DMS 273 (cell line): Measurements from ENCODE around the gene POLL.
"Not testable (repeated sequence)": the region's sequence is repeated elsewhere in the genome, so short reads cannot be mapped to it uniquely, and the experiment has no call there.

Source experiments
- DNase-seq: peaks from one replicate; lab custom pipeline; 2025; ENCODE audit not compliant: unreplicated experiment; lab: John Stamatoyannopoulos, UW

Gene POLL

GRCh38 chr10:101611096-101611905 lies 23.2 kb upstream of the POLL start:
- DNase-seq, result no peak

DNA sequence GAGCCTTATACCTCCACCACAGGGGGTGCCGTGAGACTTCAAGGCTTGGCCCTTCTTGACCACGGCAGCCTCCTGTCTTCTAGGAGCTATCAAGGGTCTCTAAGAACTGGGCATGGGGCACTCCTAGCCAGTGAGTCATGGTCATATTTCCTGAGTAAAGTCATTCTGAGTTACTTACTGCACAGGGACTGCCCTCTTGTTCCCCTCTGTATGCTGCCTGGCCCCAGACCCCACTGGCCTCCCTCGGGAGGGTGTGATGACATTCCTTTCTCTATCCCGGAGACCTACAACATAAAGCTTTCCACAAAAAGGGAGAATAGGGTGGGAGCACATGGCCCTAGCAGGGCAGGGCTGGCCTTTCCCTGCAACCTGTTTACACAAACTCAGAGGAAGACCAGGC lies 21.4 kb upstream of the POLL start:
- DNase-seq, result no peak

DNA sequence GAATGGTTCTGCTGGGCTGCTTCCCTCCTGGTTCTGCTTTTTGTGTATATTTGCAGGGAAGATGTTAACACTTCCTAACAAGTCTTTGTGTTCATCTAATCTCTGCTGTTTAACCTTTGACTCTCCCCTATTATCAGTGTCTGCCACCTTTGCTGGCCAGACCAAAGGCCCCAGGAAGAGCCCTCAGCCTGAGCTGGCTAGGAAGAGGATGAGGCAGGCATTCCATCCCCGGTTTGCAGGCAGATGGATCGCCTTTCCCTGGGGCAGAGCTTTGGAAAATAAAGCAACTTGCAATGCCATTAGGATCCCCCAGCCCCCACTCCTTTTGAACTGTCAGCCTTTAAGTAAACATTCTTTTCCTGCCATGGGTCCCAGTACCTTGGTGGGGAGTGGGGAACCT lies 19.1 kb upstream of the POLL start:
- no peak for DNase-seq

GRCh38 chr10:101602761-101603398 lies 14.8 kb upstream of the POLL start:
- DNase-seq, result peak; percentile 92

DNA sequence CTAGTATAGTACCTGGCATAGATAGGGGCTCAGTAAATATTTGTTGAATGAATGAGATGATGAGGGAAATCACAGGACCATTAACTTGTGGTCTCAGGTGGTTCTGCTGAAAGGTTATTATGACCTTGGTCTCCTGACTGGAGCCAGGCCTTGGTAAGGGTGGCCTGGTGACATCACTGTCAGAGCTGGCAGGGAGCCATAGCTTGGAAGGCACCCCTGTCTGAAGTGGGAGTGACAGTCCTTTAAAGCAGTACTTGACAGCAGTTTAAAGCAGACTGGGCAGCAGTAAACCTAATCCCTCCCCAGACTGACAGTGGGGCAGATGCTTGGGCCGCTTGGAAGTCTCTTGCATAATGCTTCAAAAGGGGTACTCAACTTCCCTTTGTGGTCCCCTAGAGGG lies 13.5 kb upstream of the POLL start:
- no peak for DNase-seq

GRCh38 chr10:101597091-101597900 lies 9.2 kb upstream of the POLL start:
- DNase-seq, result no peak

DNA sequence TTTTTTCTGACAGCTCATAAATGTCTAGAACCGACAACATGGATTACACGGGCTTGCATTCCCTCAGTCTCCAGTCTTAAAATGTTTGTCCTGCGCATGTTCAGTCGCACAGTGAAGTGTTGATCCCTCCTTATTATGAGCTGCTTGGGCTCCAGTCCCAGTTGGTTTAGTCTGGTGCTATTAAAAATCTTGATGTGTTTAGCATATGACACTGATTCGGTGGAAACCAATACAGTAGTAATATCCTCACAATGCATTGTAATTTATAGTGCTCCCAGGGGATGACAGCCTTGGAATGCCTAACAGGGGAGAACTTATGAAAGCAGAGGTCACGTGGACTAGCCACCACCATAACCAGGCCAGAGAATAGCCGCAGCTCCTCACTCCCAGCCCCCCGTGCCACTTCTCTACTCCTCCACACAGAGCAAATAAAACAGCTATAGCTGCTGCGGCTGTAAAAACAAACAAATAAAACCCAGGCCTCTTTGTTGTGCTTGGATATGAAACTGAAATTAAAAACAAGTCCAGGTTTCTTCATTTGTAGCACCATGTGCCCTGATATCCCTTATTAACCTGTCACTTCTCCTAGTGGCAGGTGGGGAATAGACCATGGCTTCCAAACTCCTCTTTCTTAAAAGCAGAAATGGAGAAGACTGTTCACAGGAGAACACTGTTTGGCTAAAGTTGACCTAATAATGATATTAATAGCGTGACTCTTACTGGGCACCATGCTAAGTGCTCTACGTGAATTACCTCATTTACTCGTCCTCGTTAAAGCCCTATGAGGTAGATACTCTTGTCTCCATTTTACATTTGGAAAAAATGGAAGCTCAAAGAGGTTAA lies 7.8 kb upstream of the POLL start:
- no peak for DNase-seq

DNA sequence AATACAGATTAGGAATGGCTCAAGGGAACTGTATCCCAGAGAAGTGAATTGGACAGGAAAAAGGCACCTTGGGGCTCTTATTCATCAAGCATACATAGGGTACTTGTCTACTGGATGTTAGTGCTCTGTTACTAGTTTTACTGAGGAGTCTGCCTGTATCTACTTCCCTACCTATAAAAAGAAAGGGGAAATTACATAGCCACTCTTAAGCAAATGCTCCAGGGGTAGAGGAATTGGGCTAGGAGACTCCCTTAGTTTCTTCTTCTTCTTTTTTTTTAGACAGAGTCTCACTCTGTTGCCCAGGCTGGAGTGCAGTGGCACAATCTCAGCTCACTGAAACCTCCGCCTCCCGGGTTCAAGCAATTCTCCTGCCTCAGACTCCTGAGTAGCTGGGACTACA lies 5.3 kb upstream of the POLL start:
- not testable (repeated sequence) for DNase-seq

DNA sequence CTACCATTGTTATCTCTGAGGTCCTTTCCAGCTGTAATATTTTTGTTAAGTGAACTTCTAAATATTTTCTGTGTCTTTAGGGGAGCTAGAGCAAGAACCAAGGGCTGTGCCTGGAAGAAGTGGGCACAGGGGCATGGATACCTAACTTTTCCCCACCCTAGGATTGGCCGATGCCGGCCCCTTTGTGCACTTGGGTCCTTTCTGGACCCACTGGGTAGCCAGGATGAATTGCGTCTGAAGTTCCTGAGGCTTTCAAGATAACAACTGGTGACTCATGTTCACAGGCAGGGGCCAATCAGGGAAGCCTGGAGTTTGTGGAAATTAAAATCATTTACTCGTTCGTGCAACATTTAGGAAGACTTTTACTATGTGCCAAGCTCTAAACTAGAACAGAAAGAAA lies 822 bp upstream of the POLL start:
- DNase-seq, result peak; percentile 43

- DNase-seq, result no peak
These were observed 2.2 kb downstream of the POLL start for GRCh38 chr10:101585841-101586240.

DNA sequence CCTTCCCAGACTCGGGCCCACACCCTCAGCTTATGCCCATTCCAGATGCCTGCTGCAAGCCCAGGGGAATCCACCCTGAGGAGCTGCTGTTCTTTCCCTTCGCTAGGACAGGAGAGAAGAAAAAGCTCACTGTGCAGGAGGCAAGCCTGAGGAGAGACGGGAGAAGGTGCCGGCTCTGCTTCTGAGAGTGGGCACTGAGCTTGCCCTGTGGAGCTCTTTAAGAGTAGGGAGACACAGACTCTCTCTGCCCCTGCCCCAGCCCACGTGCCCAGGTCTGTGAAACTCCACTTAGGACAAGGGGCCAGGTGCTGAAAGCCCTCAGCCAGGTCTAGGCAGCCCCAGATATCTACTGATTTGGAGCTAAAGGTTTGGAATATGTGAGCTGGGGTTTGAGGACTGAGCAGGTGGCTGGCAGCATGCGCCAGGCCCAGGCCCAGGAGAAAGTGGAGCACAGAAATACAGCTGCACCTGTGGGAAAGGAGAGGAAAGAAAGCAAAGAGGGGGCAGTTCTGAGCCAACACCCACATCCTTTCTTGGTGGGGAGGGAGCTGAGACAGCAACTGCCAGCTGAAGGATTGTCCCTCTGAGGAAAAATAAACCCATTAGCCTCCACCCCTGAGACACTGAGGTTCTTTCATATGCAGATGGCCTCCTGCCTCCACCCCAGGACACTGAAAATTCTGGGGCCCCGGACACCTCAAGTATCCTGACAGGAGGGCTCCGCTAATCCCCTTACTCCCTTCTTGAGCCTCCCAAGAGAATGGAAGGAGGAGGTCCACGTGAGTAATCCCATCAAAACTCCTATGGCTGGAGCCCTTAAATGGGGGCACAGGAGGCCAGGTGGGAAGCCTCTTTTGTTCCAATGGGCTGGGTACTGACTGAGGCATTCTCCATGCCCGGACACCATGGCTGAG lies 7.3 kb downstream of the POLL start:
- no peak for DNase-seq

DNA sequence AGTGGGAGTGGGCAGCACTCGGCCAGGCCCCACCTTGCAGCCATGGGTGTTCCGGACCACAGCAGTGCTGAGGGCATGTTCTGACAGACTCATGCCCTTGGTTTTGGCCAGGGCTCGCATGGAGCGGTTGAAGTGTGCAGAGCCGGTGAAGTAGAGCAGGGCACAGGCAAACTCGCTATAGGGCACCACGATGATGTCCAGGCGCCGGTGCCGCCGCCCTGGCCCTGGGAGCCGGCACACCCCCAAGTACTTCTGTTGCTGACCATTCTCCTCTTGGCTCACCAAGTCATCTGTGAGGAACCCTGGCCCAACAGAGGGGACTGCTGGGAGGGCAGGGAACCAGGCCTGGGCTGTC lies 8.6 kb downstream of the POLL start:
- no peak for DNase-seq

DNA sequence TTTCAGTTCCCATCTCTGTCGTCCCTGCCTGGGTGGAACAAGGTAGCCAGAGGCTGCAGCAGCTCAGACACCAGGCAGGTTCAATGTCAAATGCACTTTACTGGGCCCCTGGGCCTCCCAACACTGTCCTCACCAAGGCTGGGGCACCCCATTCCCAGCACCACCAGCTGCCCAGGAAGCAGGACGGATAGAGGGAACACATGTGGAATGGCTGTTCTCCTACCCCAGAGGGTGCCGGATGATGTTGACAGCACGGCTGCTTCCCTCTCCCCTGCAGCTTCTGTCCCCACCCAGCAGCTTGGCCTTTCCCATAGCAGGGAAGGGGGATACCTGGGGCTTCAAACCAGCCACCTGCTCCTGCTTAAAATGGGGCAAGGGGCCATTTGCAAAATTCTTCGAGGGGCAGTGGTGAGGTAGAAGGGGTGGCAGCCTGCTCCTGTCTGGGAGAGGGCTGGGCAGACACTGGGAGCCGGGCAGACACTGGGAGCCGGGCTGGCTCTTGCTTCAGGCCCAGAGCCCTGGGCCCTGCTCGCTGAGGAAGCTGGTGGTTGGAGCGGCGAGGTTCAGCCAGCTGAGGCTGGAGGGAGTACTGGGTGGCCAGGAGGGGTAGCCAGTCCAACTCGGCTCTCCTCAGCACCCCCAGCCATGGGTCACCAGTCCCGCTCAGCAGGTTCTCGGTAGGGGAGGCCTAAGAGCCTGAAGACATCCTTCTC lies 9.1 kb downstream of the POLL start:
- no peak for DNase-seq

- no peak for DNase-seq
These were observed 9.9 kb downstream of the POLL start for GRCh38 chr10:101578192-101578591.

DNA sequence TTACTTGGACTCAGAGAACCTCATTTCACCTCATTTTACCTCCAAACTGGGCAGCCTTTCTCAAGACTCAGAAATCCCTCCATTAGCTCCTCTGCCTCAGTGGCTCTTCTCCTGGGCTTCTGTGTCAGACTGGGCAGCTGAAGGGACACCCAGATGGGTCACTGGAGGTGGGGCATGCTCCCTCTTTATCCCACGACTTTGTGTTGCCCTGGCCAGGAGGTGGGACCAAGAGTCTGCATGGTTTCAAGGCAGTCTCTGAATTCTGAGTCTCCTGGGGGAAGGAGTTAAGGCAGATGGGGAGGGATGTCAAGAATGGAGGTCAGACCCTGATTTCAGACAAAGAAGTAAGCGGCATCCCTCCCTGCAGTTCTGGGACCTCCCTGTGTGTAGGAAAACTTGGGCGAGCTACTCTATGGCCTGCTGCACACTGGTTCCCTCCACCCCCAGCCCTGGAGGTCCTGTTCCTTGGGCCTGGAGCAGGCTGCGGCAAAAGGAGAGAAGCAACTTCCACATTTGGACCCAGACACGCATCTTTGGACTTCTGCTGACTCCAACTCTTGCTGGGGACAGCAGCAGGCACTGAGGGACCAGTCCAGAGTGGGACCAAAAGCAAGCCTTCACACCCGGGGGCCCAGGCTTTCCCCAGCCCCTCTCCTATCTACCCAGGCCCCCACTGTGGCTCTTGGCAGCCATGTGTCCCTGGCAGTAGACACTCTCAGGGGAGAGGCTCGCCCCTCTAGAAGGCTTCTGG lies 10.8 kb downstream of the POLL start:
- DNase-seq, result no peak

GRCh38 chr10:101576211-101576863 lies 11.7 kb downstream of the POLL start:
- DNase-seq, result no peak

DNA sequence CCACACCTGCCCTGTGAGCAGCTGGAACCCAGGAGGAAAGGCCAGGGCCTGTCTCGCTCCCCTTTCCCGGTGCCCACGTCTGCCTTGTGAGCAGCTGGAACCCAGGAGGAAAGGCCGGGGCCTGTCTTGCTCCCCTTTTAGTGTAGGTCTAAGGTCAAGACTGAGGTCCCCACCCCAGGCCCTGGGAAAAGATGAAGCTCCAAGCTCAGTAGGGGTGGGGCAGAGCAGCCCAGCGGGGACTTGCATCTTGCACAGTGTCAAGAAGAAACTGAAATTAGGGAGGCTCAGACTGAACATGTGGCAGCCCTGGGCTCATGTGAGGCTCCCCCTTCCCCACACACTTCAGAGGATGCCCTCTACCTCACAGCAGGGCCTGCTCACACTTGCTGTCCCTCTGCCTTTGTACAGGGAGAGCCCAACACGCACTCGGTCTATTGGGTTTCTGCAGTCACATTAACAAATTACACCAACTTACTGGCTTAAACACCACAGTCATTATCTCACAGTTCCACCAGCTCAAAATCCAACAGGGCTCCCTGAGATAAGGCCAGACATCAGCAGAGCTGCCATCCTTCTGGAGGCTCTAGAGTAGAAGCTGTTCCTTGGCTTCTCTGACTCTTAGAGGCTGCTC lies 12.4 kb downstream of the POLL start:
- DNase-seq, result peak; percentile 13

- DNase-seq, result no peak
These were observed 13.0 kb downstream of the POLL start for GRCh38 chr10:101575091-101575490.
